Measurements from ENCODE around the gene COL15A1.

DNA sequence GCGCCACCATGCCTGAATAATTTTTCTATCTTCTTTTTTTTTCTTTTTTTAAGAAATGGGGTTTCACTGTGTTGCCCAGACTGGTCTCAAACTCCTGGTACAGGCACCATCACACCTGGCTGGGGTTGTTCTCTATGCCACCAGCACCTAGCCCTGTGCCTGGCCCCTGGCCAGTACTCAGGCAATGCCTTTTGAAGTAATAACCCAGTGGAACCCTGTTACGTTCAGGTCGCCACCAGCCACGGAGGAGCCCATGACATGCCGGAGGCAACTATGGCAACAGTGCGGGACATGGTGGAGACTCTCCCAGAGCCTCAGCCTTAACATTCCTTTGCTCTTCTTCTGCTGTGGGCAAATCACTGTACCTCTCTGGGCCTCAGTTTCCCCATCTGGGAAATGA is 14.1 kb downstream of the COL15A1 start:
- TF ChIP-seq, protein P1, sequence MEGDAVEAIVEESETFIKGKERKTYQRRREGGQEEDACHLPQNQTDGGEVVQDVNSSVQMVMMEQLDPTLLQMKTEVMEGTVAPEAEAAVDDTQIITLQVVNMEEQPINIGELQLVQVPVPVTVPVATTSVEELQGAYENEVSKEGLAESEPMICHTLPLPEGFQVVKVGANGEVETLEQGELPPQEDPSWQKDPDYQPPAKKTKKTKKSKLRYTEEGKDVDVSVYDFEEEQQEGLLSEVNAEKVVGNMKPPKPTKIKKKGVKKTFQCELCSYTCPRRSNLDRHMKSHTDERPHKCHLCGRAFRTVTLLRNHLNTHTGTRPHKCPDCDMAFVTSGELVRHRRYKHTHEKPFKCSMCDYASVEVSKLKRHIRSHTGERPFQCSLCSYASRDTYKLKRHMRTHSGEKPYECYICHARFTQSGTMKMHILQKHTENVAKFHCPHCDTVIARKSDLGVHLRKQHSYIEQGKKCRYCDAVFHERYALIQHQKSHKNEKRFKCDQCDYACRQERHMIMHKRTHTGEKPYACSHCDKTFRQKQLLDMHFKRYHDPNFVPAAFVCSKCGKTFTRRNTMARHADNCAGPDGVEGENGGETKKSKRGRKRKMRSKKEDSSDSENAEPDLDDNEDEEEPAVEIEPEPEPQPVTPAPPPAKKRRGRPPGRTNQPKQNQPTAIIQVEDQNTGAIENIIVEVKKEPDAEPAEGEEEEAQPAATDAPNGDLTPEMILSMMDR (conservative IDR thresholded peaks at IDR 0.05; ENCODE audit: low read length) = no peak
- no peak for TF ChIP-seq EZH2phosphoT487 (IDR thresholded peaks at IDR 0.05; ENCODE audit: borderline replicate concordance)
